ENCODE measurements around the gene CPEB4. TPM values are rescaled to one million over a fixed set of nuclear protein-coding genes. Genes with fewer than 3 reads are reported as not detected.

Gene CPEB4
- total RNA-seq, 1 donor from 2014 or later: 22.6 TPM

GRCh38 chr5:173884402-173885053 is 3.6 kb upstream of the CPEB4 start:
- intact Hi-C loops (cut with micrococcal nuclease): loop anchor here (5.0 to 10.0 kb wide), 4 partner anchors 552 to 1880 kb away; partner anchors contain the start of genes ATP6V0E1 and FBXW11

GRCh38 chr5:173885054-173885443 is 3.1 kb upstream of the CPEB4 start:
- intact Hi-C loops (cut with micrococcal nuclease): loop anchor here (5.0 to 10.0 kb wide), 4 partner anchors 553 to 1880 kb away; partner anchors contain the start of genes ATP6V0E1 and FBXW11

GRCh38 chr5:173885475-173886010 is 2.6 kb upstream of the CPEB4 start:
- intact Hi-C loops (cut with micrococcal nuclease): loop anchor here (5.0 to 10.0 kb wide), 4 partner anchors 553 to 1881 kb away; partner anchors contain the start of genes ATP6V0E1 and FBXW11

- intact Hi-C loops (cut with micrococcal nuclease): loop anchor here (5.0 to 10.0 kb wide), 4 partner anchors 554 to 1881 kb away; partner anchors contain the start of genes ATP6V0E1 and FBXW11
Measured at GRCh38 chr5:173886150-173886549, 2.0 kb upstream of the CPEB4 start.

- intact Hi-C loops (cut with micrococcal nuclease): loop anchor here (1.0 to 10.0 kb wide), 14 partner anchors 8 to 1884 kb away; partner anchors contain the start of genes ATP6V0E1, BNIP1, BOD1 and FBXW11
Measured at GRCh38 chr5:173888473-173889131, 453 bp downstream of the CPEB4 start.

GRCh38 chr5:173890195-173890991 is 2.2 kb downstream of the CPEB4 start:
- intact Hi-C loops (cut with micrococcal nuclease): no loop called here

GRCh38 chr5:173891308-173892116 is 3.4 kb downstream of the CPEB4 start:
- intact Hi-C loops (cut with micrococcal nuclease): no loop called here

GRCh38 chr5:173893192-173893561 is 5.0 kb downstream of the CPEB4 start:
- intact Hi-C loops (cut with micrococcal nuclease): no loop called here

- intact Hi-C loops (cut with micrococcal nuclease): loop anchor here (1.0 kb wide), 1 partner anchor 7 kb away; the partner anchor contains the start of gene CPEB4
Measured at GRCh38 chr5:173895401-173896165, 7.4 kb downstream of the CPEB4 start.

GRCh38 chr5:173896631-173897030 is 8.5 kb downstream of the CPEB4 start:
- intact Hi-C loops (cut with micrococcal nuclease): loop anchor here (1.0 kb wide), 1 partner anchor 8 kb away; the partner anchor contains the start of gene CPEB4

- intact Hi-C loops (cut with micrococcal nuclease): no loop called here
Measured at GRCh38 chr5:173901705-173902104, 13.6 kb downstream of the CPEB4 start.

GRCh38 chr5:173902334-173902733 is 14.2 kb downstream of the CPEB4 start:
- intact Hi-C loops (cut with micrococcal nuclease): no loop called here

GRCh38 chr5:173902743-173903142 is 14.6 kb downstream of the CPEB4 start:
- intact Hi-C loops (cut with micrococcal nuclease): no loop called here

GRCh38 chr5:173903396-173904140 is 15.4 kb downstream of the CPEB4 start:
- intact Hi-C loops (cut with micrococcal nuclease): no loop called here

GRCh38 chr5:173904151-173904550 is 16.0 kb downstream of the CPEB4 start:
- intact Hi-C loops (cut with micrococcal nuclease): no loop called here

- intact Hi-C loops (cut with micrococcal nuclease): no loop called here
Measured at GRCh38 chr5:173907284-173907683, 19.1 kb downstream of the CPEB4 start.

- intact Hi-C loops (cut with micrococcal nuclease): no loop called here
Measured at GRCh38 chr5:173907686-173908371, 19.7 kb downstream of the CPEB4 start.

GRCh38 chr5:173909199-173909598 is 21.1 kb downstream of the CPEB4 start:
- intact Hi-C loops (cut with micrococcal nuclease): no loop called here
